AG04450 (cell line): ENCODE measurements around the gene HSFX3. TPM values are rescaled to one million over a fixed set of nuclear protein-coding genes. Genes with fewer than 3 reads are reported as not detected.
"Not testable (repeated sequence)": the region's sequence is repeated elsewhere in the genome, so short reads cannot be mapped to it uniquely, and the experiment has no call there.

Experiments
- CTCF ChIA-PET: fragments of 300-600, 350-600 bp; formaldehyde crosslinking; extraction: SDS; loops from one replicate; lab custom pipeline; 2022; ENCODE audit warnings: antibody characterized with exemption, inconsistent platforms; lab: Charles Lee
- POLR2A ChIA-PET: fragments of 350-600 bp; formaldehyde crosslinking; extraction: SDS; loops from one replicate; lab custom pipeline; 2021; ENCODE audit warnings: antibody characterized with exemption, inconsistent platforms; lab: Yijun Ruan, JAX
- DNase-seq: peaks from one replicate; pipeline ENCODE4 v3.0.0-alpha.2; 2011; ENCODE audit warnings: low read depth, low spot score
- H3K27ac ChIP-seq: one replicate; pipeline ENCODE4 v1.5.1; 2012; ENCODE audit warnings: low read depth, low read length, control low read depth
- H3K27me3 ChIP-seq: one replicate; pipeline ENCODE4 v1.6.0; 2012; ENCODE audit warnings: low read length; ENCODE audit not compliant: control insufficient read depth, insufficient read depth
- H3K4me3 ChIP-seq: 2 replicates; pipeline ENCODE4 v1.5.1; 2011; ENCODE audit warnings: mild to moderate bottlenecking, low read depth, low read length, control low read depth
- H3K9me3 ChIP-seq: 2 replicates; pipeline ENCODE4 v1.5.1; 2012; ENCODE audit warnings: low read length; ENCODE audit not compliant: control insufficient read depth, insufficient read depth
- CTCF ChIP-seq: IDR thresholded peaks from 2 replicates; pipeline ENCODE4 v1.5.1; 2011; ENCODE audit warnings: low read depth, low read length, control low read depth, inconsistent platforms
- polyA plus RNA-seq: library from polyadenylated mRNA; depleted of rRNA; stranded (reverse); fragments of >200 nt; gene quantifications from 2 replicates; pipeline ENCODE4 v1.2.3, GENCODE V29; 2011

HSFX3 gene
- polyA plus RNA-seq, 1 experiment: not detected

GRCh38 chrX:149522916-149523315, 26.8 kb downstream of the HSFX3 start:
- POLR2A ChIA-PET: no interaction called here
- H3K4me3 ChIP-seq: no peak overlapping the region
- DNase-seq: no peak
- CTCF ChIA-PET: interaction anchor here (1.5 to 2.6 kb wide), 2 partner anchors 10 to 12 kb away, joined by 3 to 22 read pairs; no protein-coding TSS in a partner anchor
- no peaks in the 10 kb centered on the region for H3K9me3 ChIP-seq
- no peak overlapping the region for H3K27ac ChIP-seq
- no peaks in the 10 kb centered on the region for H3K27me3 ChIP-seq
- no peak for TF ChIP-seq CTCF

GRCh38 chrX:149521438-149521837, 28.3 kb downstream of the HSFX3 start:
- no peak for TF ChIP-seq CTCF
- CTCF ChIA-PET: interaction anchor here (2.6 kb wide), 1 partner anchor 9 kb away, joined by 22 read pairs; no protein-coding TSS in a partner anchor
- Histone ChIP-seq H3K27ac (no peak overlapping the region), H3K9me3 (no peaks in the 10 kb centered on the region), H3K27me3 (peaks cover 4% of the 10 kb centered on the region), H3K4me3 (no peak overlapping the region)
- no peak for DNase-seq
- POLR2A ChIA-PET: no interaction called here

- H3K27me3 ChIP-seq, H3K9me3 ChIP-seq, H3K4me3 ChIP-seq, DNase-seq, POLR2A ChIA-PET, H3K27ac ChIP-seq: not testable (repeated sequence)
- CTCF ChIA-PET: interaction anchor here (2.6 kb wide), 1 partner anchor 8 kb away, joined by 22 read pairs; no protein-coding TSS in a partner anchor
Observed at GRCh38 chrX:149520636-149521277, 29.0 kb downstream of the HSFX3 start.

GRCh38 chrX:149518236-149518635, 31.5 kb downstream of the HSFX3 start:
- Histone ChIP-seq H3K27me3 (peaks cover 5% of the 10 kb centered on the region), H3K4me3 (no peak overlapping the region), H3K9me3 (no peaks in the 10 kb centered on the region), H3K27ac (no peak overlapping the region)
- DNase-seq: no peak
- CTCF ChIA-PET: no interaction called here
- no peak for TF ChIP-seq CTCF
- POLR2A ChIA-PET: no interaction called here

GRCh38 chrX:149517308-149517707, 32.4 kb downstream of the HSFX3 start:
- CTCF ChIA-PET: no interaction called here
- DNase-seq: no peak
- Histone ChIP-seq H3K27me3 (peaks cover 5% of the 10 kb centered on the region), H3K27ac (no peak overlapping the region), H3K4me3 (no peak overlapping the region), H3K9me3 (no peaks in the 10 kb centered on the region)
- no peak for TF ChIP-seq CTCF
- POLR2A ChIA-PET: no interaction called here
